GM12892 (cell line): ENCODE measurements around the gene PSMD1.

Experiments
- POLR2A ChIP-seq: IDR thresholded peaks from 2 replicates; pipeline ENCODE4 v1.6.1; 2011; ENCODE audit warnings: low read depth, low read length, control low read depth
- TAF1 ChIP-seq: IDR thresholded peaks from 2 replicates; pipeline ENCODE4 v1.6.1; 2011; ENCODE audit warnings: low read depth, mild to moderate bottlenecking, control low read depth, low read length, borderline replicate concordance

DNA sequence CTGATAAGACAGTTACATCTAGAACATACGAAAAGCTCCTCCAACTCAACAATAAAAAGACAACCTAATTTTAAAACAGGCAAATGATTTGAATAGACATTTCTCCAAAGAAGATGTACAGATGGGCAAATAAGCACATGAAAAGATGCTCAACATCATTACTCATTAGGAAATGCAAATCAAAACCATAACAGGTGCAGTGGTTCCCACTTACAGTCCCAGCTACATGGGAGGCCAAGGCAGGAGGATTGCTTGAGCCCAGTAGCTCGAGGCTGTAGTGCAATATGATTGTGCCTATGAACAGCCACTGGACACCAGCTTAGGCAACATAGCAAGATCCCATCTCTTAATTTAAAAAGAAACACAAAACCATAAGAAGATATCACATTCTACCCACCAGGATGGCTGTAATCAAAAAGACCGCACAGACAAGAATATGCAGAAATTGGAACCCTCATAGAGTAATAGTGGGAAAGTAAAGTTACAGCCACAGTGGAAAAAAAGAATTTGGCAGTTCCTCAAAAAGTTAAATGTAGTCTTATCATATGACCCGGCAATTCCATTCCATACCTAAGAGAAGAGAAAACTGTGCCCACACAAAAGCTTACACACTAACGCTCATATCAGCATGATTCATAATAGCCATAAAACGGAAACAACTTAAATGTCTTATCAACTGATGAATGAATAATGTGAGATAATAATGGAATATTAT lies 111.2 kb downstream of the PSMD1 start:
- TF ChIP-seq POLR2A (no peak), TAF1 (no peak)
